Neural cell (in vitro differentiated cells): ENCODE data around the gene HIVEP3. TPM values are rescaled to one million over a fixed set of nuclear protein-coding genes. Genes with fewer than 3 reads are reported as not detected.

Source experiments
- H2AFZ ChIP-seq: fragments of 200-600, 300-800 bp; sonication (generic), shearing (Covaris generic); 2 replicates; pipeline ENCODE4 v1.6.0; 2014; ENCODE audit warnings: low read depth, mild to moderate bottlenecking, antibody characterized with exemption, low read length, moderate library complexity
- H3F3A ChIP-seq: fragments of 200-600 bp; shearing (Covaris generic); 2 replicates; pipeline ENCODE4 v1.6.1; 2016; ENCODE audit warnings: mild to moderate bottlenecking, moderate library complexity, mixed read lengths, antibody characterized with exemption, low read length; ENCODE audit not compliant: insufficient read depth, poor library complexity, severe bottlenecking
- H3K27ac ChIP-seq: fragments of 200-600, 300-800 bp; sonication (generic), shearing (Covaris generic); 2 replicates; pipeline ENCODE4 v1.5.1; 2014; ENCODE audit warnings: mild to moderate bottlenecking, low read length, moderate library complexity
- H3K27me3 ChIP-seq: fragments of 300-800, 200-600 bp; sonication (generic), shearing (Covaris generic); 2 replicates; pipeline ENCODE4 v1.6.0; 2014; ENCODE audit warnings: mild to moderate bottlenecking, low read depth, low read length, moderate library complexity; ENCODE audit not compliant: insufficient read depth
- H3K36me3 ChIP-seq: fragments of 300-800, 200-600 bp; sonication (generic), shearing (Covaris generic); 2 replicates; pipeline ENCODE4 v1.5.1; 2014; ENCODE audit warnings: mild to moderate bottlenecking, antibody characterized with exemption, low read length, moderate library complexity; ENCODE audit not compliant: insufficient read depth
- H3K4me2 ChIP-seq: fragments of 300-800, 200-600 bp; sonication (generic), shearing (Covaris generic); 2 replicates; pipeline ENCODE4 v1.6.0; 2014; ENCODE audit warnings: mild to moderate bottlenecking, low read length
- H3K4me3 ChIP-seq: fragments of 300-800, 200-600 bp; sonication (generic), shearing (Covaris generic); 2 replicates; pipeline ENCODE4 v1.5.1; 2014; ENCODE audit warnings: mild to moderate bottlenecking, low read length, moderate library complexity
- H3K79me2 ChIP-seq: fragments of 200-600 bp; shearing (Covaris generic); replicated peaks from 2 replicates; pipeline ENCODE4 v1.6.0; 2014; ENCODE audit warnings: mild to moderate bottlenecking, low read length, moderate library complexity; ENCODE audit not compliant: insufficient read depth
- H3K9ac ChIP-seq: fragments of 300-800, 200-600 bp; sonication (generic), shearing (Covaris generic); 2 replicates; pipeline ENCODE4 v1.6.1; 2016; ENCODE audit warnings: mild to moderate bottlenecking, low read length, mixed read lengths
- H3K9me2 ChIP-seq: fragments of 200-600 bp; shearing (Covaris generic); 2 replicates; pipeline ENCODE4 v1.6.1; 2016; ENCODE audit warnings: mild to moderate bottlenecking, low read length, mixed read lengths; ENCODE audit not compliant: insufficient read depth
- H3K9me3 ChIP-seq: fragments of 200-600, 300-800 bp; sonication (generic), shearing (Covaris generic); 2 replicates; pipeline ENCODE4 v1.6.1; 2016; ENCODE audit warnings: mild to moderate bottlenecking, mixed run types, low read length, moderate library complexity, mixed read lengths
- H4K20me1 ChIP-seq: fragments of 200-600 bp; shearing (Covaris generic); 2 replicates; pipeline ENCODE4 v1.6.1; 2016; ENCODE audit warnings: mild to moderate bottlenecking, mixed run types; ENCODE audit not compliant: insufficient read depth
- CTCF ChIP-seq: fragments of 450-650 bp; IDR thresholded peaks from 2 replicates; pipeline ENCODE4 v1.5.1; 2014; ENCODE audit warnings: antibody characterized with exemption, mild to moderate bottlenecking, moderate library complexity; ENCODE audit not compliant: poor library complexity, severe bottlenecking
- EP300 ChIP-seq: fragments of 450-650 bp; conservative IDR thresholded peaks from 2 replicates; pipeline ENCODE4 v1.6.1; 2014; ENCODE audit warnings: antibody characterized with exemption, mild to moderate bottlenecking, moderate library complexity; ENCODE audit not compliant: poor library complexity, severe bottlenecking
- EZH2 ChIP-seq: fragments of 200-600, 300-800 bp; shearing (Covaris generic), sonication (generic); IDR thresholded peaks from 2 replicates; pipeline ENCODE4 v1.6.1; 2014; ENCODE audit warnings: antibody characterized with exemption, low read length, borderline replicate concordance, mild to moderate bottlenecking; ENCODE audit not compliant: insufficient read depth, poor library complexity, severe bottlenecking
- MXI1 ChIP-seq: fragments of 450-650 bp; conservative IDR thresholded peaks from 2 replicates; pipeline ENCODE4 v1.6.1; 2014; ENCODE audit warnings: antibody characterized with exemption, mild to moderate bottlenecking; ENCODE audit not compliant: poor library complexity, severe bottlenecking
- POLR2AphosphoS5 ChIP-seq: IDR thresholded peaks from 2 replicates; pipeline ENCODE4 v1.6.1; 2012
- RAD21 ChIP-seq: fragments of 450-650 bp; conservative IDR thresholded peaks from 2 replicates; pipeline ENCODE4 v1.6.1; 2014; ENCODE audit warnings: antibody characterized with exemption, mild to moderate bottlenecking, moderate library complexity
- REST ChIP-seq: IDR thresholded peaks from 2 replicates; pipeline ENCODE4 v1.6.1; 2012; ENCODE audit warnings: borderline replicate concordance
- SMC3 ChIP-seq: fragments of 450-650 bp; conservative IDR thresholded peaks from 2 replicates; pipeline ENCODE4 v1.6.1; 2014; ENCODE audit warnings: antibody characterized with exemption, mild to moderate bottlenecking, moderate library complexity; ENCODE audit not compliant: poor library complexity
- TAF1 ChIP-seq: IDR thresholded peaks from 2 replicates; pipeline ENCODE4 v1.6.1; 2012; ENCODE audit warnings: low read depth
- polyA plus RNA-seq: library from polyadenylated mRNA; depleted of rRNA; stranded (reverse); fragments of >200 nt; gene quantifications from 2 replicates; pipeline ENCODE4 v1.2.3, GENCODE V29; 2014

Gene HIVEP3
- polyA plus RNA-seq, 1 donor from 2014 or later, result 2.6 TPM

GRCh38 chr1:41872074-41872473 is 46.6 kb downstream of the HIVEP3 start:
- no peak overlapping the region for H3K27ac ChIP-seq
- no peaks in the 10 kb centered on the region for H3K9me3 ChIP-seq
- H3K9me2 ChIP-seq, result no peaks in the 10 kb centered on the region
- no peak overlapping the region for H3K4me3 ChIP-seq
- TF ChIP-seq RAD21, result no peak
- no peak for TF ChIP-seq MXI1
- no peak for TF ChIP-seq TAF1
- TF ChIP-seq SMC3, result no peak
- no peak for TF ChIP-seq CTCF
- no peak for TF ChIP-seq EZH2
- TF ChIP-seq EP300, result no peak
- TF ChIP-seq REST, result no peak
- no peak for TF ChIP-seq POLR2AphosphoS5
- no peaks in the 10 kb centered on the region for H3K79me2 ChIP-seq
- H3K9ac ChIP-seq, result no peak overlapping the region
- no peaks in the 10 kb centered on the region for H3K36me3 ChIP-seq
- H3K27me3 ChIP-seq, result no peaks in the 10 kb centered on the region
- no peak overlapping the region for H2AFZ ChIP-seq
- no peaks in the 10 kb centered on the region for H4K20me1 ChIP-seq
- H3F3A ChIP-seq, result no peaks in the 10 kb centered on the region
- H3K4me2 ChIP-seq, result no peak overlapping the region

GRCh38 chr1:41870076-41870562 is 48.6 kb downstream of the HIVEP3 start:
- no peak overlapping the region for H3K27ac ChIP-seq
- H3K4me3 ChIP-seq, result no peak overlapping the region
- no peaks in the 10 kb centered on the region for H4K20me1 ChIP-seq
- H3K9me2 ChIP-seq, result no peaks in the 10 kb centered on the region
- no peak overlapping the region for H3K9ac ChIP-seq
- no peak overlapping the region for H2AFZ ChIP-seq
- H3K36me3 ChIP-seq, result no peaks in the 10 kb centered on the region
- no peaks in the 10 kb centered on the region for H3K27me3 ChIP-seq
- no peak overlapping the region for H3K4me2 ChIP-seq
- no peak for TF ChIP-seq CTCF
- TF ChIP-seq TAF1, result no peak
- H3F3A ChIP-seq, result no peaks in the 10 kb centered on the region
- H3K9me3 ChIP-seq, result no peaks in the 10 kb centered on the region
- H3K79me2 ChIP-seq, result no peaks in the 10 kb centered on the region
